ENCODE results near the gene IGF2.

GRCh38 chr11:2110521-2110920 lies 28.7 kb downstream of the IGF2 start:
- no peak for TF ChIP-seq EP300 (conservative IDR thresholded peaks at IDR 0.05; ENCODE audit: poor library complexity, severe bottlenecking)
- TF ChIP-seq POLR2AphosphoS5 (IDR thresholded peaks at IDR 0.05): no peak
- TF ChIP-seq EZH2 (IDR thresholded peaks at IDR 0.05; ENCODE audit: borderline replicate concordance, insufficient read depth, low read length, poor library complexity, severe bottlenecking): no peak
- no peak for TF ChIP-seq CTCF (IDR thresholded peaks at IDR 0.05; ENCODE audit: poor library complexity, severe bottlenecking)
- no peak for TF ChIP-seq TAF1 (IDR thresholded peaks at IDR 0.05; ENCODE audit: low read depth)
- TF ChIP-seq RAD21 (conservative IDR thresholded peaks at IDR 0.05): no peak
- no peak for TF ChIP-seq REST (IDR thresholded peaks at IDR 0.05; ENCODE audit: borderline replicate concordance)
- no peak for TF ChIP-seq SMC3 (conservative IDR thresholded peaks at IDR 0.05; ENCODE audit: poor library complexity)
- no peak for TF ChIP-seq MXI1 (conservative IDR thresholded peaks at IDR 0.05; ENCODE audit: poor library complexity, severe bottlenecking)
